K562 (cell line): ENCODE results near the gene XIRP1. TPM values are rescaled to one million over a fixed set of nuclear protein-coding genes. Genes with fewer than 3 reads are reported as not detected.

Source experiments
- ADNP ChIP-seq: fragments of 200-800 bp; sonication (Bioruptor generic); IDR thresholded peaks from 2 replicates; pipeline ENCODE4 v1.6.1; 2016; ENCODE audit warnings: missing genetic modification characterization, missing compliant biosample characterization
- FOXJ3 ChIP-seq: sonication (generic); formaldehyde crosslinking; IDR thresholded peaks from 2 replicates; pipeline ENCODE4 v1.4.0; 2020; ENCODE audit warnings: mild to moderate bottlenecking, missing genetic modification reagents
- HDAC1 ChIP-seq, 2 experiments: fragments of 450-650 bp; IDR thresholded peaks; 2 replicates each; pipeline ENCODE4 v1.6.1; 2016 to 2017; ENCODE audit warnings: inconsistent platforms in 1 of 2, mild to moderate bottlenecking in 1 of 2, moderate library complexity in 1 of 2
- MEIS2 ChIP-seq: fragments of 450-650 bp; IDR thresholded peaks from 2 replicates; pipeline ENCODE4 v1.6.1; 2014; ENCODE audit warnings: mild to moderate bottlenecking; ENCODE audit not compliant: partially characterized antibody
- NR2F6 ChIP-seq: fragments of 450-650 bp; formaldehyde crosslinking; IDR thresholded peaks from 2 replicates; pipeline ENCODE4 v1.4.0; 2020; ENCODE audit warnings: mild to moderate bottlenecking
- PCBP2 ChIP-seq: fragments of 200-400 bp; formaldehyde crosslinking; IDR thresholded peaks from 2 replicates; pipeline ENCODE4 v1.6.1; 2018; ENCODE audit warnings: low read length, low read depth, mild to moderate bottlenecking, moderate library complexity; ENCODE audit not compliant: poor library complexity, severe bottlenecking
- TRIM28 ChIP-seq: fragments of 450-650 bp; IDR thresholded peaks from 2 replicates; pipeline ENCODE4 v1.6.1; 2017
- ZFPM2 ChIP-seq: fragments of 250-450 bp; sonication (Bioruptor Pico); IDR thresholded peaks from 2 replicates; pipeline ENCODE4 v1.5.1; 2022; ENCODE audit warnings: mild to moderate bottlenecking
- ZNF785 ChIP-seq: fragments of 250-450 bp; sonication (Bioruptor Pico); IDR thresholded peaks from 2 replicates; pipeline ENCODE4 v1.4.0; 2020; ENCODE audit warnings: mild to moderate bottlenecking
- polyA plus RNA-seq, 8 experiments: library from polyadenylated mRNA; depleted of rRNA in 4 of 8; stranded (reverse) in 5 of 8; unstranded in 3 of 8; fragments of >200 nt; fragmentation: Nextera tagmentation in 2 of 8; fragmentation: Illumina TruSeq in 1 of 8; extraction: Ambion mirVana in 2 of 8; extraction: Trizol in 1 of 8; gene quantifications; 2 replicates each; pipeline versions ENCODE4 v1.2.1 to v1.2.3, GENCODE V29; 2011 to 2014; ENCODE audit warnings: inconsistent platforms in 1 of 8, missing spikeins in 1 of 8
- total RNA-seq, 7 experiments: library from RNA; depleted of rRNA in 6 of 7; stranded (reverse); fragments of >200 nt in 6 of 7; fragmentation: Illumina TruSeq in 2 of 7; extraction: Trizol in 2 of 7; gene quantifications; 2 replicates each; pipeline versions ENCODE4 v1.2.1 to v1.2.3, GENCODE V29; 2011 to 2021; ENCODE audit warnings: low replicate concordance in 1 of 7
- TF ChIP-seq, protein P1 (sequence below): sonication (generic); formaldehyde crosslinking; IDR thresholded peaks from 2 replicates; pipeline ENCODE4 v1.8.0; 2022; ENCODE audit warnings: missing genetic modification reagents, mild to moderate bottlenecking, borderline replicate concordance
- TF ChIP-seq, protein P2 (sequence below): fragments of 450-650 bp; IDR thresholded peaks from 2 replicates; pipeline ENCODE4 v1.6.1; 2018; ENCODE audit not compliant: partially characterized antibody
- TF ChIP-seq, protein P3 (sequence below): IDR thresholded peaks from 2 replicates; pipeline ENCODE4 v1.6.1; 2012; ENCODE audit warnings: low read depth, low read length, improper control_type of control experiment, borderline replicate concordance
- TF ChIP-seq, protein P4 (sequence below): IDR thresholded peaks from 2 replicates; pipeline ENCODE4 v1.6.1; 2014; ENCODE audit warnings: antibody characterized with exemption
- TF ChIP-seq, protein P5 (sequence below): fragments of 450-650 bp; IDR thresholded peaks from 2 replicates; pipeline ENCODE4 v1.6.1; 2016; ENCODE audit warnings: borderline replicate concordance

The XIRP1 gene
- total and polyA plus RNA-seq, 9 of the 15 experiments (the other 6 are each of a cell fraction or from before 2014, with no cell fraction given) = 0.03 to 0.27 (median 0.08) TPM; not detected in 3

DNA sequence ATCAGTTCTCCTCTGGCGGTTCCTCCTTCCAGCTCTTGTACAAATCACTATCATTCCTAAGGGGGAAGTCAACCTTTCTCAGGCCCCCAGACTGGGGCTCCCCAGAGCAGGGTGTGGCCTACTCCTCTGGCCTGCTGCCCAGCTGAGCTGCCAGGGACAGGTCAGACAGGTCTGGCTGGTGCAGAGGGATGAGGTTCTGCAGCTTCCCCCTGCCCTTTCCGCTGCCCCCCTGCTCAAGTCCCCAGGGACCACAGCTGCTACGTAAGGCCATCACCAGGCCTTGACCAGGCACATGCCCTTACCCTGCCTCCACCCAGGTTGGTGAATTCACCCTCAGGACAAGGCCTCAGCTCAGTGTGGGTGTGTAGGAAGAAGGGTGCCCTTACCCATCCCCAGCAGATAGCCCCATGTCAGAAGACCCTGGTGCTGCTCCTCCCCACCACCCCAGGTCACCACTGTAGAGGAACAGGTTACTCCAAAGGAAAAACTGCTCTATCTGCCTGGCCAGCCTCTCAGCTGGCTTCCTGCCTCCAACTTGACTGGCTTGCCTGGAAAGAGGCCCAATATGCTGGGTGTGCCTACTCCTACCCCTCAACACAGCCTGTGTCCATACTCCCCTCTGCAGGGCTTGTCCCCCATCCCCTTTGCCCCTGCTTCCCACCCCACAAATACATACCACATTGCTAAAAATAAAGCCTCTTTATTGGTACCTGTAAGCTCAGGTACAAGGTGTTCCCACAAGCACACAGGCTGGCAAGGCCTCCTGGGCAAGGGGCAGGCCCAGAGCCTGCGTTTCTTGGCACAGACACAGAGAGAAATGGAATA lies 51.0 kb downstream of the XIRP1 start (continued):
- TF ChIP-seq, protein P1, sequence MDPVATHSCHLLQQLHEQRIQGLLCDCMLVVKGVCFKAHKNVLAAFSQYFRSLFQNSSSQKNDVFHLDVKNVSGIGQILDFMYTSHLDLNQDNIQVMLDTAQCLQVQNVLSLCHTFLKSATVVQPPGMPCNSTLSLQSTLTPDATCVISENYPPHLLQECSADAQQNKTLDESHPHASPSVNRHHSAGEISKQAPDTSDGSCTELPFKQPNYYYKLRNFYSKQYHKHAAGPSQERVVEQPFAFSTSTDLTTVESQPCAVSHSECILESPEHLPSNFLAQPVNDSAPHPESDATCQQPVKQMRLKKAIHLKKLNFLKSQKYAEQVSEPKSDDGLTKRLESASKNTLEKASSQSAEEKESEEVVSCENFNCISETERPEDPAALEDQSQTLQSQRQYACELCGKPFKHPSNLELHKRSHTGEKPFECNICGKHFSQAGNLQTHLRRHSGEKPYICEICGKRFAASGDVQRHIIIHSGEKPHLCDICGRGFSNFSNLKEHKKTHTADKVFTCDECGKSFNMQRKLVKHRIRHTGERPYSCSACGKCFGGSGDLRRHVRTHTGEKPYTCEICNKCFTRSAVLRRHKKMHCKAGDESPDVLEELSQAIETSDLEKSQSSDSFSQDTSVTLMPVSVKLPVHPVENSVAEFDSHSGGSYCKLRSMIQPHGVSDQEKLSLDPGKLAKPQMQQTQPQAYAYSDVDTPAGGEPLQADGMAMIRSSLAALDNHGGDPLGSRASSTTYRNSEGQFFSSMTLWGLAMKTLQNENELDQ (CRISPR knock-in tag) = 0 out of 2 replicates have a peak, but pooled peaks have one; percentile 48
- TF ChIP-seq, protein P2, sequence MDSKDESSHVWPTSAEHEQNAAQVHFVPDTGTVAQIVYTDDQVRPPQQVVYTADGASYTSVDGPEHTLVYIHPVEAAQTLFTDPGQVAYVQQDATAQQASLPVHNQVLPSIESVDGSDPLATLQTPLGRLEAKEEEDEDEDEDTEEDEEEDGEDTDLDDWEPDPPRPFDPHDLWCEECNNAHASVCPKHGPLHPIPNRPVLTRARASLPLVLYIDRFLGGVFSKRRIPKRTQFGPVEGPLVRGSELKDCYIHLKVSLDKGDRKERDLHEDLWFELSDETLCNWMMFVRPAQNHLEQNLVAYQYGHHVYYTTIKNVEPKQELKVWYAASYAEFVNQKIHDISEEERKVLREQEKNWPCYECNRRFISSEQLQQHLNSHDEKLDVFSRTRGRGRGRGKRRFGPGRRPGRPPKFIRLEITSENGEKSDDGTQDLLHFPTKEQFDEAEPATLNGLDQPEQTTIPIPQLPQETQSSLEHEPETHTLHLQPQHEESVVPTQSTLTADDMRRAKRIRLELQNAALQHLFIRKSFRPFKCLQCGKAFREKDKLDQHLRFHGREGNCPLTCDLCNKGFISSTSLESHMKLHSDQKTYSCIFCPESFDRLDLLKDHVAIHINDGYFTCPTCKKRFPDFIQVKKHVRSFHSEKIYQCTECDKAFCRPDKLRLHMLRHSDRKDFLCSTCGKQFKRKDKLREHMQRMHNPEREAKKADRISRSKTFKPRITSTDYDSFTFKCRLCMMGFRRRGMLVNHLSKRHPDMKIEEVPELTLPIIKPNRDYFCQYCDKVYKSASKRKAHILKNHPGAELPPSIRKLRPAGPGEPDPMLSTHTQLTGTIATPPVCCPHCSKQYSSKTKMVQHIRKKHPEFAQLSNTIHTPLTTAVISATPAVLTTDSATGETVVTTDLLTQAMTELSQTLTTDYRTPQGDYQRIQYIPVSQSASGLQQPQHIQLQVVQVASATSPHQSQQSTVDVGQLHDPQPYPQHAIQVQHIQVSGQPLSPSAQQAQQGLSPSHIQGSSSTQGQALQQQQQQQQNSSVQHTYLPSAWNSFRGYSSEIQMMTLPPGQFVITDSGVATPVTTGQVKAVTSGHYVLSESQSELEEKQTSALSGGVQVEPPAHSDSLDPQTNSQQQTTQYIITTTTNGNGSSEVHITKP = no peak
- TF ChIP-seq ZNF785 (CRISPR knock-in tag) (no peak), ADNP (tag) (no peak), TRIM28 (no peak), ZFPM2 (CRISPR knock-in tag) (no peak), PCBP2 (no peak), NR2F6 (CRISPR knock-in tag) (no peak), MEIS2 (no peak), FOXJ3 (no peak), HDAC1 (IDR thresholded peaks at IDR 0.05) (no peak)
- TF ChIP-seq, protein P3, sequence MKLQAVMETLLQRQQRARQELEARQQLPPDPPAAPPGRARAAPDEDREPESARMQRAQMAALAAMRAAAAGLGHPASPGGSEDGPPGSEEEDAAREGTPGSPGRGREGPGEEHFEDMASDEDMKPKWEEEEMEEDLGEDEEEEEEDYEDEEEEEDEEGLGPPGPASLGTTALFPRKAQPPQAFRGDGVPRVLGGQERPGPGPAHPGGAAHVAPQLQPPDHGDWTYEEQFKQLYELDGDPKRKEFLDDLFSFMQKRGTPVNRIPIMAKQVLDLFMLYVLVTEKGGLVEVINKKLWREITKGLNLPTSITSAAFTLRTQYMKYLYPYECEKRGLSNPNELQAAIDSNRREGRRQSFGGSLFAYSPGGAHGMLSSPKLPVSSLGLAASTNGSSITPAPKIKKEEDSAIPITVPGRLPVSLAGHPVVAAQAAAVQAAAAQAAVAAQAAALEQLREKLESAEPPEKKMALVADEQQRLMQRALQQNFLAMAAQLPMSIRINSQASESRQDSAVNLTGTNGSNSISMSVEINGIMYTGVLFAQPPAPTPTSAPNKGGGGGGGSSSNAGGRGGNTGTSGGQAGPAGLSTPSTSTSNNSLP = no peak
- TF ChIP-seq, protein P4, sequence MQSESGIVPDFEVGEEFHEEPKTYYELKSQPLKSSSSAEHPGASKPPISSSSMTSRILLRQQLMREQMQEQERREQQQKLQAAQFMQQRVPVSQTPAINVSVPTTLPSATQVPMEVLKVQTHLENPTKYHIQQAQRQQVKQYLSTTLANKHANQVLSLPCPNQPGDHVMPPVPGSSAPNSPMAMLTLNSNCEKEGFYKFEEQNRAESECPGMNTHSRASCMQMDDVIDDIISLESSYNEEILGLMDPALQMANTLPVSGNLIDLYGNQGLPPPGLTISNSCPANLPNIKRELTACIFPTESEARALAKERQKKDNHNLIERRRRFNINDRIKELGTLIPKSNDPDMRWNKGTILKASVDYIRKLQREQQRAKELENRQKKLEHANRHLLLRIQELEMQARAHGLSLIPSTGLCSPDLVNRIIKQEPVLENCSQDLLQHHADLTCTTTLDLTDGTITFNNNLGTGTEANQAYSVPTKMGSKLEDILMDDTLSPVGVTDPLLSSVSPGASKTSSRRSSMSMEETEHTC = no peak
- TF ChIP-seq, protein P5, sequence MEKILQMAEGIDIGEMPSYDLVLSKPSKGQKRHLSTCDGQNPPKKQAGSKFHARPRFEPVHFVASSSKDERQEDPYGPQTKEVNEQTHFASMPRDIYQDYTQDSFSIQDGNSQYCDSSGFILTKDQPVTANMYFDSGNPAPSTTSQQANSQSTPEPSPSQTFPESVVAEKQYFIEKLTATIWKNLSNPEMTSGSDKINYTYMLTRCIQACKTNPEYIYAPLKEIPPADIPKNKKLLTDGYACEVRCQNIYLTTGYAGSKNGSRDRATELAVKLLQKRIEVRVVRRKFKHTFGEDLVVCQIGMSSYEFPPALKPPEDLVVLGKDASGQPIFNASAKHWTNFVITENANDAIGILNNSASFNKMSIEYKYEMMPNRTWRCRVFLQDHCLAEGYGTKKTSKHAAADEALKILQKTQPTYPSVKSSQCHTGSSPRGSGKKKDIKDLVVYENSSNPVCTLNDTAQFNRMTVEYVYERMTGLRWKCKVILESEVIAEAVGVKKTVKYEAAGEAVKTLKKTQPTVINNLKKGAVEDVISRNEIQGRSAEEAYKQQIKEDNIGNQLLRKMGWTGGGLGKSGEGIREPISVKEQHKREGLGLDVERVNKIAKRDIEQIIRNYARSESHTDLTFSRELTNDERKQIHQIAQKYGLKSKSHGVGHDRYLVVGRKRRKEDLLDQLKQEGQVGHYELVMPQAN = no peak
